HepG2 (cell line): ENCODE data around the gene DLL4. TPM values are rescaled to one million over a fixed set of nuclear protein-coding genes. Genes with fewer than 3 reads are reported as not detected.

ENCODE experiments used
- CENPT ChIP-seq: sonication (generic); formaldehyde crosslinking; IDR thresholded peaks from 2 replicates; pipeline ENCODE4 v1.8.0; 2022; ENCODE audit warnings: low read depth, mild to moderate bottlenecking, moderate library complexity, missing genetic modification reagents
- MBNL3 ChIP-seq: fragments of 250-450 bp; sonication (Bioruptor Pico); conservative IDR thresholded peaks from 2 replicates; pipeline ENCODE4 v1.8.0; 2022; ENCODE audit warnings: mild to moderate bottlenecking, inconsistent platforms
- SIN3B ChIP-seq: fragments of 150-350 bp; IDR thresholded peaks from 2 replicates; pipeline ENCODE4 v1.6.1; 2014; ENCODE audit warnings: low read length
- SMAD1 ChIP-seq: sonication (generic); formaldehyde crosslinking; IDR thresholded peaks from 2 replicates; pipeline ENCODE4 v1.4.0; 2020; ENCODE audit warnings: missing genetic modification reagents, low read depth, mild to moderate bottlenecking, borderline replicate concordance
- ZFY ChIP-seq: sonication (generic); formaldehyde crosslinking; IDR thresholded peaks from 2 replicates; pipeline ENCODE4 v1.4.0; 2020; ENCODE audit warnings: missing genetic modification reagents
- ZNF333 ChIP-seq: sonication (generic); formaldehyde crosslinking; IDR thresholded peaks from 2 replicates; pipeline ENCODE4 v1.4.0; 2020; ENCODE audit warnings: mild to moderate bottlenecking, missing genetic modification reagents, borderline replicate concordance
- ZNF761 ChIP-seq: sonication (generic); formaldehyde crosslinking; conservative IDR thresholded peaks from 2 replicates; pipeline ENCODE4 v1.4.0; 2020; ENCODE audit warnings: mild to moderate bottlenecking, missing genetic modification reagents
- ZNF776 ChIP-seq: sonication (generic); formaldehyde crosslinking; IDR thresholded peaks from 2 replicates; pipeline ENCODE4 v1.4.0; 2020; ENCODE audit warnings: mild to moderate bottlenecking, missing genetic modification reagents
- polyA plus RNA-seq, 8 experiments: library from polyadenylated mRNA; depleted of rRNA in 3 of 8; stranded (reverse) in 7 of 8; unstranded in 1 of 8; fragments of >200 nt; fragmentation: Illumina TruSeq in 4 of 8; extraction: Trizol in 4 of 8; gene quantifications; 2 replicates each; pipeline versions ENCODE4 v1.2.1 to v1.2.3, GENCODE V29; 2011 to 2016; ENCODE audit warnings: low read depth in 4 of 8, missing spikeins in 1 of 8, mixed read lengths in 1 of 8; ENCODE audit not compliant: insufficient read depth in 1 of 8
- total RNA-seq, 5 experiments: library from RNA; depleted of rRNA; stranded (reverse); fragments of >200 nt; fragmentation: Illumina TruSeq; extraction: Trizol; gene quantifications; 2 replicates each; pipeline ENCODE4 v1.2.3, GENCODE V29; 2016; ENCODE audit warnings: low read depth in 1 of 5
- TF ChIP-seq, protein P1 (sequence below): sonication (generic); formaldehyde crosslinking; IDR thresholded peaks from 2 replicates; pipeline ENCODE4 v1.5.0; 2020; ENCODE audit warnings: mild to moderate bottlenecking, missing genetic modification reagents, borderline replicate concordance
- TF ChIP-seq, protein P2 (sequence below): sonication (generic); formaldehyde crosslinking; IDR thresholded peaks from 2 replicates; pipeline ENCODE4 v1.4.0; 2020; ENCODE audit warnings: missing genetic modification reagents
- TF ChIP-seq, protein P3 (sequence below): sonication (generic); formaldehyde crosslinking; IDR thresholded peaks from 2 replicates; pipeline ENCODE4 v1.4.0; 2020; ENCODE audit warnings: missing genetic modification reagents, low read depth, mild to moderate bottlenecking, borderline replicate concordance
- TF ChIP-seq, protein P4 (sequence below): sonication (generic); formaldehyde crosslinking; IDR thresholded peaks from 2 replicates; pipeline ENCODE4 v1.9.0; 2021; ENCODE audit warnings: missing genetic modification reagents, borderline replicate concordance
- TF ChIP-seq, protein P5 (sequence below): sonication (generic); formaldehyde crosslinking; conservative IDR thresholded peaks from 2 replicates; pipeline ENCODE4 v1.4.0; 2020; ENCODE audit warnings: missing genetic modification reagents

Gene DLL4
- total and polyA plus RNA-seq, 2 of the 13 experiments (the other 11 are each of a cell fraction or from before 2014, with no cell fraction given), result 0.20 to 0.25 TPM

DNA sequence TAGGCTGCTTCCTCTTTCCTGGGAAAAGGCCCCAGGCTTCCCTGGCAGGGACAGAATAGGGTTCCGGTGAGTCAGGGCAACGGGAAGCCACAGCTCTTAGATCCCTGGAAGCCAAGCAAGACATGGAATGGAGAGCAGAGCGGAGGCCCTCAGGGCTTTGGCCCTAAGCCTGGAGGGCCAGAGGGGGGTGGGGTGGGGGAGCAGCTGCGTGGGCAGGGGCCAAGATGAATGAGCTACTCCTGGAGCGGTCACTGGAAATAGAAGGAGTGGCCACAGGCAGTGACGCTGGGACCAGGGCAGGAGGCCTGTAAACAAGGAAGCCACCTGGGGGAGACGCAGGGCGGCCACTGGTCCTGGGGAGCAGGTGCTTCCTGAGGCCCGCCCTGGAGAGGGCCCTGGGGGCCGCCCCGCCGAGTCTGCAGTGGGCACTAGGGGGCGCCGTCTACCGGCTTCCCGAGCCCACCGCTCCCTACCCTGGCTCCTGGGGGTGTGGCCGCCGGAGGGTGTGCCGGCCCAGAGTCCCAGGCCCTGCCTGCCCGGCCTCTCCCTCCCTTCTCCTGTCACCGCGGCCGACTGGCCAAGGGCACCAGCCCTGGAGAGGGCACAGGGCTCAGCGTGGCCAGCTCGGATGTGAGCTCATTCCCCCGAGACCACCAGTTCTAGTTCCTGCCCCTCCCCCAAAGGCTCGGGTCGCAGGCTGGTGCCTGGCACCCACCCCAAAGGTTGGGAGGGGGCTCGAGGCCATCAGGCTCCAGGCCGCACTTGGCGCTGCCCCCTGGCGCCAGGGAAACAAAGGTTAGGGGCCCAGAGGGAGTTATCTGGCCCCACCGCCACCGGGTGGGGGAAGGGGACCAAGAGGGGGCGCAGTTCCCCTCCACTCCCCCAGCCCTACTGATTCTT, 22.8 kb upstream of the DLL4 start (continued):
- TF ChIP-seq, protein P1, sequence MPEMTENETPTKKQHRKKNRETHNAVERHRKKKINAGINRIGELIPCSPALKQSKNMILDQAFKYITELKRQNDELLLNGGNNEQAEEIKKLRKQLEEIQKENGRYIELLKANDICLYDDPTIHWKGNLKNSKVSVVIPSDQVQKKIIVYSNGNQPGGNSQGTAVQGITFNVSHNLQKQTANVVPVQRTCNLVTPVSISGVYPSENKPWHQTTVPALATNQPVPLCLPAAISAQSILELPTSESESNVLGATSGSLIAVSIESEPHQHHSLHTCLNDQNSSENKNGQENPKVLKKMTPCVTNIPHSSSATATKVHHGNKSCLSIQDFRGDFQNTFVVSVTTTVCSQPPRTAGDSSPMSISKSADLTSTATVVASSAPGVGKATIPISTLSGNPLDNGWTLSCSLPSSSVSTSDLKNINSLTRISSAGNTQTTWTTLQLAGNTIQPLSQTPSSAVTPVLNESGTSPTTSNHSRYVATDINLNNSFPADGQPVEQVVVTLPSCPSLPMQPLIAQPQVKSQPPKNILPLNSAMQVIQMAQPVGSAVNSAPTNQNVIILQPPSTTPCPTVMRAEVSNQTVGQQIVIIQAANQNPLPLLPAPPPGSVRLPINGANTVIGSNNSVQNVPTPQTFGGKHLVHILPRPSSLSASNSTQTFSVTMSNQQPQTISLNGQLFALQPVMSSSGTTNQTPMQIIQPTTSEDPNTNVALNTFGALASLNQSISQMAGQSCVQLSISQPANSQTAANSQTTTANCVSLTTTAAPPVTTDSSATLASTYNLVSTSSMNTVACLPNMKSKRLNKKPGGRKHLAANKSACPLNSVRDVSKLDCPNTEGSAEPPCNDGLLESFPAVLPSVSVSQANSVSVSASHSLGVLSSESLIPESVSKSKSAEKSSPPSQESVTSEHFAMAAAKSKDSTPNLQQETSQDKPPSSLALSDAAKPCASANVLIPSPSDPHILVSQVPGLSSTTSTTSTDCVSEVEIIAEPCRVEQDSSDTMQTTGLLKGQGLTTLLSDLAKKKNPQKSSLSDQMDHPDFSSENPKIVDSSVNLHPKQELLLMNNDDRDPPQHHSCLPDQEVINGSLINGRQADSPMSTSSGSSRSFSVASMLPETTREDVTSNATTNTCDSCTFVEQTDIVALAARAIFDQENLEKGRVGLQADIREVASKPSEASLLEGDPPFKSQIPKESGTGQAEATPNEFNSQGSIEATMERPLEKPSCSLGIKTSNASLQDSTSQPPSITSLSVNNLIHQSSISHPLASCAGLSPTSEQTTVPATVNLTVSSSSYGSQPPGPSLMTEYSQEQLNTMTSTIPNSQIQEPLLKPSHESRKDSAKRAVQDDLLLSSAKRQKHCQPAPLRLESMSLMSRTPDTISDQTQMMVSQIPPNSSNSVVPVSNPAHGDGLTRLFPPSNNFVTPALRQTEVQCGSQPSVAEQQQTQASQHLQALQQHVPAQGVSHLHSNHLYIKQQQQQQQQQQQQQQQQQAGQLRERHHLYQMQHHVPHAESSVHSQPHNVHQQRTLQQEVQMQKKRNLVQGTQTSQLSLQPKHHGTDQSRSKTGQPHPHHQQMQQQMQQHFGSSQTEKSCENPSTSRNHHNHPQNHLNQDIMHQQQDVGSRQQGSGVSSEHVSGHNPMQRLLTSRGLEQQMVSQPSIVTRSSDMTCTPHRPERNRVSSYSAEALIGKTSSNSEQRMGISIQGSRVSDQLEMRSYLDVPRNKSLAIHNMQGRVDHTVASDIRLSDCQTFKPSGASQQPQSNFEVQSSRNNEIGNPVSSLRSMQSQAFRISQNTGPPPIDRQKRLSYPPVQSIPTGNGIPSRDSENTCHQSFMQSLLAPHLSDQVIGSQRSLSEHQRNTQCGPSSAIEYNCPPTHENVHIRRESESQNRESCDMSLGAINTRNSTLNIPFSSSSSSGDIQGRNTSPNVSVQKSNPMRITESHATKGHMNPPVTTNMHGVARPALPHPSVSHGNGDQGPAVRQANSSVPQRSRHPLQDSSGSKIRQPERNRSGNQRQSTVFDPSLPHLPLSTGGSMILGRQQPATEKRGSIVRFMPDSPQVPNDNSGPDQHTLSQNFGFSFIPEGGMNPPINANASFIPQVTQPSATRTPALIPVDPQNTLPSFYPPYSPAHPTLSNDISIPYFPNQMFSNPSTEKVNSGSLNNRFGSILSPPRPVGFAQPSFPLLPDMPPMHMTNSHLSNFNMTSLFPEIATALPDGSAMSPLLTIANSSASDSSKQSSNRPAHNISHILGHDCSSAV (CRISPR knock-in tag), result no peak
- TF ChIP-seq SIN3B, result 0 out of 2 replicates have a peak, but pooled peaks have one; percentile 33
- no peak for TF ChIP-seq MBNL3 (CRISPR knock-in tag)
- TF ChIP-seq, protein P2, sequence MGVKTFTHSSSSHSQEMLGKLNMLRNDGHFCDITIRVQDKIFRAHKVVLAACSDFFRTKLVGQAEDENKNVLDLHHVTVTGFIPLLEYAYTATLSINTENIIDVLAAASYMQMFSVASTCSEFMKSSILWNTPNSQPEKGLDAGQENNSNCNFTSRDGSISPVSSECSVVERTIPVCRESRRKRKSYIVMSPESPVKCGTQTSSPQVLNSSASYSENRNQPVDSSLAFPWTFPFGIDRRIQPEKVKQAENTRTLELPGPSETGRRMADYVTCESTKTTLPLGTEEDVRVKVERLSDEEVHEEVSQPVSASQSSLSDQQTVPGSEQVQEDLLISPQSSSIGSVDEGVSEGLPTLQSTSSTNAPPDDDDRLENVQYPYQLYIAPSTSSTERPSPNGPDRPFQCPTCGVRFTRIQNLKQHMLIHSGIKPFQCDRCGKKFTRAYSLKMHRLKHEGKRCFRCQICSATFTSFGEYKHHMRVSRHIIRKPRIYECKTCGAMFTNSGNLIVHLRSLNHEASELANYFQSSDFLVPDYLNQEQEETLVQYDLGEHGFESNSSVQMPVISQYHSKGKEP (CRISPR knock-in tag), result no peak
- TF ChIP-seq, protein P3, sequence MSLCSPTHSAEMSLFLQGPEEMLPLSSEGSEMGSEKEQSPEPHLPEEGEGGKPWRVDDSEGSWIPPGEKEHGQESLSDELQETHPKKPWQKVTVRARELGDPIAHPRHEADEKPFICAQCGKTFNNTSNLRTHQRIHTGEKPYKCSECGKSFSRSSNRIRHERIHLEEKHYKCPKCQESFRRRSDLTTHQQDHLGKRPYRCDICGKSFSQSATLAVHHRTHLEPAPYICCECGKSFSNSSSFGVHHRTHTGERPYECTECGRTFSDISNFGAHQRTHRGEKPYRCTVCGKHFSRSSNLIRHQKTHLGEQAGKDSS (CRISPR knock-in tag), result no peak
- TF ChIP-seq ZNF776, result peak; percentile 76; the same call in 1 of the 2 replicates
- TF ChIP-seq, protein P4, sequence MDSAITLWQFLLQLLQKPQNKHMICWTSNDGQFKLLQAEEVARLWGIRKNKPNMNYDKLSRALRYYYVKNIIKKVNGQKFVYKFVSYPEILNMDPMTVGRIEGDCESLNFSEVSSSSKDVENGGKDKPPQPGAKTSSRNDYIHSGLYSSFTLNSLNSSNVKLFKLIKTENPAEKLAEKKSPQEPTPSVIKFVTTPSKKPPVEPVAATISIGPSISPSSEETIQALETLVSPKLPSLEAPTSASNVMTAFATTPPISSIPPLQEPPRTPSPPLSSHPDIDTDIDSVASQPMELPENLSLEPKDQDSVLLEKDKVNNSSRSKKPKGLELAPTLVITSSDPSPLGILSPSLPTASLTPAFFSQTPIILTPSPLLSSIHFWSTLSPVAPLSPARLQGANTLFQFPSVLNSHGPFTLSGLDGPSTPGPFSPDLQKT (CRISPR knock-in tag), result no peak
- no peak for TF ChIP-seq CENPT (CRISPR knock-in tag)
- no peak for TF ChIP-seq ZNF761 (CRISPR knock-in tag)
- no peak for TF ChIP-seq ZNF333 (CRISPR knock-in tag)
- TF ChIP-seq, protein P5, sequence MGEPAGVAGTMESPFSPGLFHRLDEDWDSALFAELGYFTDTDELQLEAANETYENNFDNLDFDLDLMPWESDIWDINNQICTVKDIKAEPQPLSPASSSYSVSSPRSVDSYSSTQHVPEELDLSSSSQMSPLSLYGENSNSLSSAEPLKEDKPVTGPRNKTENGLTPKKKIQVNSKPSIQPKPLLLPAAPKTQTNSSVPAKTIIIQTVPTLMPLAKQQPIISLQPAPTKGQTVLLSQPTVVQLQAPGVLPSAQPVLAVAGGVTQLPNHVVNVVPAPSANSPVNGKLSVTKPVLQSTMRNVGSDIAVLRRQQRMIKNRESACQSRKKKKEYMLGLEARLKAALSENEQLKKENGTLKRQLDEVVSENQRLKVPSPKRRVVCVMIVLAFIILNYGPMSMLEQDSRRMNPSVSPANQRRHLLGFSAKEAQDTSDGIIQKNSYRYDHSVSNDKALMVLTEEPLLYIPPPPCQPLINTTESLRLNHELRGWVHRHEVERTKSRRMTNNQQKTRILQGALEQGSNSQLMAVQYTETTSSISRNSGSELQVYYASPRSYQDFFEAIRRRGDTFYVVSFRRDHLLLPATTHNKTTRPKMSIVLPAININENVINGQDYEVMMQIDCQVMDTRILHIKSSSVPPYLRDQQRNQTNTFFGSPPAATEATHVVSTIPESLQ (CRISPR knock-in tag), result no peak
- peak; percentile 45; the same call in 1 of the 2 replicates for TF ChIP-seq SMAD1 (CRISPR knock-in tag)
- TF ChIP-seq ZFY (CRISPR knock-in tag), result peak; percentile 60; the same call in 1 of the 2 replicates
